Activated T-cell treated with anti-CD3 and anti-CD28 coated beads, Interleukin-2, amount 50 U/mL, for 48 hours (primary cell): ENCODE results near the gene PIAS3.
"Not testable (repeated sequence)": the region's sequence is repeated elsewhere in the genome, so short reads cannot be mapped to it uniquely, and the experiment has no call there.

Experiments
- DNase-seq, 2 experiments: peaks; one replicate each; pipeline ENCODE4 v3.0.0-alpha.2; 2020

Gene PIAS3

GRCh38 chr1:145871994-145872924, 13.4 kb upstream of the PIAS3 start:
- peak; percentile 59 to 70 for DNase-seq

DNA sequence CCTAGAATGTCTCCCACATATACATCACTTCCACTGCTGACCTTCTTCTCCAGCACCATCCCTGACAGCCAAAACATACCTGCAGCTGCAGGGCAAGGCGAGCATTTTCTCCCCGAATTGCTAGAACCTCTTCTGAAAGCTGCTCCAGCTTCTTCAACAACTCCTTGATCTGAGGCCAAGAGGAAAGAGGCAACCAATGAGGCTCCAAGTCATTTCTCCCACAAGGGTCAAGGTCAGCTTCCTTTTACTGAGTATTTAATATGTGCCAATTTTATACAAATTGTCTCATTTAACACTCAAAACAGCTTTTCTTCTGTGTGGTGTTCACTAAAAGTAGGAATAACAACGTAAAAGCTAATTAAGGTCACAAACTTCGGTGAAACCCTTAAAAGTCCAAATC, 9.4 kb upstream of the PIAS3 start:
- DNase-seq, result no peak

DNA sequence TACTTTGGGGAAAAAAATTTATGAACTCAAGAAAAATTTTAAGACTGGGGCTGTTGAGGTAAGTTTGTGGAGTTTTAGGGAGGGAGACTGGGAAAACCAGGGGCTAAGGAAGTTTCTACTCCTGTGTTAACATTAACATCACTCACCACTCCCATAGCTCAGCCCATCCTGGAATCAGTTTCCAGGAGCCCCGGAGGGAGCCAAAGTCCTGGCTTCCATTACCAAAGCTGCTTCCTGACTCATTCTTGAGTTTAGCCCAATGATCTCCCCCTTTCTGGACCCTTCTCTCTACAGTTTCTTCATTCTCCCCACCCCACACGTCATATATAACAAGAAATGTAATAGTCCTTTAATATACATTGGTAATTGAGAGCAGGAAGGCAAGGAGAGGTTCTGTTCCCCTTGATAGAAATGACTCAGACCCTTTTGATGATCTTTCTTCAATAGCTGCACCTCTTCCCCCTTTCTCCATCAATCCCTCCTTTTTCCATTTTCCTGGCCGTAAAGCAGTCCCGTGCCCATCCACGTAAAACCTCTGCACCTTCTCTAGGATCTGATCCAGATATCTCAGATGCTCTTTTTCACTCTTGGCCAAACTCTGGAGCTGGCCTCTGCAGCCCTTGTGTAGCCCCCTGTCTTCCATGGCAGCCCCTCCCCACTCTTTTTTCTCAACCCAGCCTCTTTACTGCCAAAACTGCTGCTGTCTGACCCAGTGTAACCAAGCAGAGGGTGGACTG, 4.6 kb upstream of the PIAS3 start:
- no peak for DNase-seq

DNA sequence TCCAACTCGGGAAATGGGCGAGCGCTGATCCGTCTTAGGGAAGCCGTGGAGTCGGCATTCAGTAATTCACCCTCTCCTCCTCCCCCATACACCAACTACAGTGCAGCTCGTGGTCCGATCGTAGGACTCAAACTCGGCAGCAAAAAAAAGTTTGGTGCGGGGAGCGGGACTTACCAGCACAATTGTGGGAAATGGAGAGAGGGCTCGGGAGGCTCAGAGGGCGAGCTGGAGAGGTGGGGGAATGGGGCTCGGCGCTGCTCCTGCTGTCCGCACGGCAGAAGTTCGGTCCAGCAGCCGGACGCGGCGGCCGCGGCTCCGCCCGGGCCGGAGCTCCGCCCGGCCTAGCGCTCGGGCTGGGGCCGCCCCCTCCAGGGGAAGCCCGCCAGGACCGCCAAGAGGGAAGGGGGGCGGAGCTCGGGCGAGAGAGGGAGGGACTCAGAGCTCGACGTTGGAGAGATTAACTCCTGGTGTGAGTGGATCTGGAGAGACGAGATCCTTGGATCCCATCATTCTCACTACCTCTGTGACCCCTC, 676 bp upstream of the PIAS3 start:
- peak; percentile 84 to 90 for DNase-seq

DNA sequence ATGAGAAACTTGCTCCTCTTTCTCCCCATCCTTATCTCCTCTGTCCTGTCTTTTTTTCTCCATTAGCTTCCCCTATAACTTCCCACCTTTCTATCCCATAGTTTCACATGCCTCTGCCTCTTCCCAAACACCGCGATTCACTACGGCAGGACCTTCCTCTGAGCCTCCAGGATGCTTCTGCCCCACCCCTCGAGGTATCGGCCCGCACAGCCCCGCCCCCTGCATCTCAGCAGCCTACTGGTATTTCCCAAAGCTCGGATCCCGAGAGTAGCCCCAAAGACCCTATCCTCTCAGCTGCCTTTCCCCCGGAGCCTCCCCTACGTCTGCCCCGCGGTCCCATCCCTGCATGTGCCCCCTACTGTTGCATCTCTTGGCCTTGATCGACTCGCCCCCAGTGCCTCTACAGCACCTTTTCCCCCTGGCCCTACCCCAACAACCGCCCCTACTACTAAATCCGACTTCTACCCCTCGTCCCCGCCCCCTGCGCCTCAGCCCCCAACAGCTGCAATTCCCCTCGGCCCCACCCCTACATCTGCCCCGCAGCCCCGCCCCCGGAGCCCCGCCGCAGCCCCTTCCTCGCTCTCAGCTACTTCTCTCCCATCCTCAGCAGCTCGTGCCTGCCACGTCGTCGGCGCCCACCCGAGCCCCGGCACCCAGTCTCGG, 512 bp downstream of the PIAS3 start:
- DNase-seq, result peak; percentile 63 to 67

DNA sequence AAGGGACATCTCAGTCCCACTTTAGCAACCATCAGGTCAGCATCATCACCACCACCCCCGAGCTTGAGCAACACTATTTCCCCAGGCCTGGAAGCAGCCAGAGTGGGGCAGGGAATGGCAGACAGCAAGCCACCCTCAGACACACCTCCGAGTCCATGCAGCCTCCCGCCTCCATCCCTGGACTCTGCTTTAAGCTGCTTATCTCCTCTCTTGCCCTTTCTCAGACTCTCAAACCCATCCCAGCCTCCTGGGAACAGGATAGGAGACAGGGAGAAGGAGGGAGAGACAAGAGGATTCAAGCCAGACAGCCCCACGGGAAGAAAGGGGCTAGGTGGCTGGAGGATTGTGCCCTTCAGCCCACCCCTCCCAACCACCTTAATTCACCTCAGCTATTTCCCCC, 1.7 kb downstream of the PIAS3 start:
- DNase-seq, result no peak

DNA sequence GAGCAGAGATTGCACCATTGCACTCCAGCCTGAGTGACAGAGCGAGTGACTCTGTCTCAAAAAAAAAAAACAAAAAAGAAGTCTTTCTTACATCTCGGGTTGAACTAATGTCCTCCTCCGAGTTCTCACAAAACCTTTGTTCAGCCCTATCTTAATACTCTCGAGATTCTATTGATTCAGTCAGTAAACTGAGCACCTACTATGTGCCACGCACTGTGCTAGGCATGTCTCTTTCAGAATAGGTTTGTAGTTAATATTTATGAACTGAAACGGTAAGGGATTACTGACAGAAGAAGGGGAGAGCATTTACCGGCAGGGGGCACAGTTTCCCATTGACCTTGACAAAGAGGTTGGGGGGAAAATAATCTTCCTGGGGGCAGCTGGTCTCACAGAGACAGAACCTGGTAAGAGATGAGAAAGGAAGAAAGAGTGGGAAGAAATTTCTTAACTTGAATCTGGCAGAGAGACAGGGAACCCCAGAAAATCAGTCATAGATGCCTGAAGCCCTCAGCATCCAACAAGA, 3.4 kb downstream of the PIAS3 start:
- no peak for DNase-seq

DNA sequence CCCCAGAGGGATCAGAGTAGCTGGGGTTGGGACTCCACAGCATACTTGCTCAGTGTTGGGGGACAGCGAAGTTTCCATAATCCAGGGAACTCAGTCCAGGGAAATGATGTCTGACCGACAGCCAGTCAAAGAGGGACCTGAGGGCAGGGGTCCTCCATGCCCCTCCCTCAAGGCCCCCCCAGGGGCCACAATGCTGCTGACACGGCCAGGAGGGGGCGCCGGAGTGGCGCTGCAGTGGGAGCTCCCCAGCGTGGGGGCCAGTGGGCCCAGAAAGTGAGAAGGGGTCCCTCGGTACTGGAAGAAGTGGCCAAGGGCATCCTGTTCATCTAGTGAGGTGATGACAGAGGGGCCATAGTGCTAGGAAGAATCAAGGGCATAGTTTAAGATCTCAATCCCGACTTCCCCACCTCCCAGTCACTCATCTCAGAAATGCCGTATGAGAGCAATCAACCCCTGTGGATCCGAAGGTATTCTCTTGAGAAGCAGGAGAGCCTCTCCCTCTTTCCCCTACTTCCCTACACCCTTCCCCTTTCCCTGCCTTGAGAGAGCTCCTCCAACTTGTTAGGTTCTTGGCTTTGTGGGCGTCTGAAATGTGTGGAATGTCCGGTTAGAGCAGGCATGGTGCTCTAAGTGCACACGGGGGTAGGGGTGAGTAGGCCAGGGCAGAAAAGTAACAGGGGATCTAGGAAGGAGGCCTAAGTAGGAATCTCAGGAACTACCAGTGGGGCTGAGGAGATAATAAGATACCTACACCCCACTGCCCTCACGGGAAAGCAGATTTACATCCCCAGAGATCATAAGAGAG, 9.3 kb downstream of the PIAS3 start:
- DNase-seq, result no peak

GRCh38 chr1:145847827-145848226, 11.1 kb downstream of the PIAS3 start:
- DNase-seq, result no peak

DNA sequence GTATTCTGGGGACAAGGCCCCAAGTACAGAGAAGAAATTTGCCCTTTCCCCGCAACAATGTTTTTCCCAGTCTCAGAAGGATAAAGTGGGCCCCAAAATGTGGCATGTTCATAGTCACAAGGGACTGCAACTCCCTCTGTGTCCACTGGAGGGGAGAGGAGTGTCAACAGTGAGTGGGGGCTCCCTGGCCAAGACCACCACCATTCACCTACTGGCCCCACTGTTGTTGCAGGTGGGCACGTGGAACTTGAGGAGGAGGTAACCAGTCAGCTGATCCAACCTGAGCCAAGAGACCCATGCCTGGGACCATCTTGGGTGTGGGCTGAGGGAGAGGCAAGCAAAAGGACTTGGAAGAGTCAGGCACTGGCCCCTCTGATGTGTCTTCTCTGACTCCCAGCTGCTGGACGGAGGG, 12.7 kb downstream of the PIAS3 start:
- peak; percentile 58 to 61 for DNase-seq

GRCh38 chr1:145845514-145846161, 13.2 kb downstream of the PIAS3 start, which contains the start of gene NUDT17:
Gene NUDT17, plus strand, starts transcription at chr1:145845630. Its CDS starts 11 bp downstream, at chr1:145845641.
- peak; percentile 84 to 86 for DNase-seq

DNA sequence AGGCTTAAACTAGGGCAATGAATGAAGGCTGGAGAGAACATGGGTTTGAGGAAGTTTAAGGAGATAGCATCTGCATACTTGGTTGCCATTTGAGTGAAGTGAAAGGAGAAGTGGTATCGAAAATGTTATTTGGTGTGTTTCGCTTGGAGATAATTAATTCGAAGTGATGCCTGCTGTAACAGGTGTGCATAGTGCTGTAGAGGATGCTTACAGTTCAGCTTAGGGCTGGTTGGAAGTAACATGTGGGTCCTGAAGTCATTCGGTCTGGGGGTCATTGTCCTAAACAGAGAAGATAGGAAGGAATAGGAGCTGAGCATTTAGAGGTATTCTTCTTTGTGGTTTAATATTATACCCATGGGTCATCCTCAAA, 13.8 kb downstream of the PIAS3 start:
- DNase-seq, result no peak

- DNase-seq, result no peak
Observed at GRCh38 chr1:145843031-145843430, 15.8 kb downstream of the PIAS3 start.

DNA sequence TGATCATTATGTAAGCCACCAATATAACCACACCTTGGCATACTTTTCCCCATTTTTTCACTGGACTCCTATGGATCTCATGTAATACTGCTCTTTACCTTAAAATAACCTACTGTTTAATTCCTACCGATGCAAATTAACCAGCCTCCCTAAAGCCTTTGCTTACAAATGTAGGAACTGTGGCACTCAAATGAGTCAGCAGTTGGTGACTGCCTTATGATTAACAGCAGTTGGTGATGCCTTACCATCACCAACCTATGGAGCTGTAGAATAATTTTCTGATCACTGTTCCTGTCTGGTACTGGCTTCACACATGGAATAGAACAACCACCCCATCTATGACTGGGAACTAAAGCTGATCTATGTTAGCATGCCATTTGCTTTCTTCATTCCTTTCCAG, 21.2 kb downstream of the PIAS3 start:
- no peak for DNase-seq

GRCh38 chr1:145830810-145831209, 28.1 kb downstream of the PIAS3 start:
- not testable (repeated sequence) for DNase-seq

- no peak for DNase-seq
Observed at GRCh38 chr1:145828367-145829026, 30.4 kb downstream of the PIAS3 start.

DNA sequence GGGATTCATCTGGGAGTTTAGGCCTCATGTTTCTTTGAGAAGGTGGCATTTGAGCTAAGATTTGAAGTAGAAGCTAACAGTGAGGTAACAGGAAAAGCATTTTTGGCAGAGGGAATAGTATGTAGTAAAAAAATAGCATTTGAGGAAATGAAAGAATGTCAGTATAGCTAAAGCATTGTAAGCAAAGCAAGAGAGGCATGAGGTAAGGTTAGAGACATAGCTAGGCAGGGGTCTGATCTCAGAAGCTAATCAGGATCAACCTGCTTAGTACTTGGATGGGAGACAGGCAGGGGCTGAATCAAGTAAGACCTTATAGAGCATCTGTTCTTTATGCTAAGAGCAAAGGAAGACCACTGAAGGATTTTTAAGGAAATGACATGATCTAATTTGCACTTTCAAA, 30.9 kb downstream of the PIAS3 start:
- no peak for DNase-seq

DNA sequence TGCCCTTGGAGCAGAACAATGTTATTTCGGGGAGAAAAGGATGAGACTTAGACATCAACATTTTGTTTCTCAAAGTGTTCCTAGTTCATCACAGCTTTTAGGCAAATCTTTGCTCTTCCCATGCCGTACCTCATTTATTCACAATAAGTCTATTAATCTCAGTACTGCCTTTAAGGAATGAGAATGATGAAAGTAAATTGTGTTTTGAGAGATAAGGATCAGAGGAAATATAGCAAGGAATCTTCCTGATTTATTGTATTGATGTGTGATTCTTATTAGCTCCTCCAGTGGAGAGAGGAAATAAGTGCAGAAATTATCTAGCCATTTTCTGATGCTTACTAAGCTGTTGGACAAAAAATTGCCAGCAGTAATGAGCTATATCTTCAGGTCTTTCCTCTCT, 32.9 kb downstream of the PIAS3 start:
- no peak for DNase-seq

GRCh38 chr1:145824499-145824842, 34.4 kb downstream of the PIAS3 start:
- no peak for DNase-seq

GRCh38 chr1:145823565-145824498, 35.0 kb downstream of the PIAS3 start, which contains the start of the genes POLR3C and RNF115:
Gene POLR3C, plus strand, starts transcription at chr1:145824200. Its CDS starts 1,577 bp downstream, at chr1:145825777.
Gene RNF115, minus strand, starts transcription at chr1:145824095. Its CDS starts 222 bp downstream, at chr1:145823873.
- peak; percentile 86 to 89 for DNase-seq
